RWPE2 (cell line): ENCODE measurements around the gene CTNS.

Experiments used
- ATAC-seq: fragments of 200-7000 bp; cut with Tn5 transposase; 3 replicates; pipeline ENCODE4 v1.9.1; 2021; ENCODE audit warnings: low read depth
- DNase-seq: peaks from one replicate; pipeline ENCODE4 v3.0.0-alpha.2; 2020; ENCODE audit warnings: low spot score
- H3K27ac ChIP-seq: fragments of 450-650 bp; 2 replicates; pipeline ENCODE4 v1.5.1; 2017; ENCODE audit warnings: mild to moderate bottlenecking; ENCODE audit not compliant: poor library complexity, severe bottlenecking
- H3K27me3 ChIP-seq: fragments of 250-450 bp; sonication (Bioruptor Pico); 2 replicates; pipeline ENCODE4 v1.5.1; 2021; ENCODE audit warnings: mild to moderate bottlenecking, moderate library complexity; ENCODE audit not compliant: insufficient read depth, poor library complexity, severe bottlenecking
- H3K36me3 ChIP-seq: fragments of 250-450 bp; sonication (Bioruptor Pico); 2 replicates; pipeline ENCODE4 v1.5.1; 2020; ENCODE audit warnings: low read depth, mild to moderate bottlenecking, moderate library complexity
- H3K4me1 ChIP-seq: fragments of 250-450 bp; sonication (Bioruptor Pico); 2 replicates; pipeline ENCODE4 v1.5.1; 2021; ENCODE audit warnings: mild to moderate bottlenecking, moderate library complexity; ENCODE audit not compliant: insufficient read depth, poor library complexity, severe bottlenecking
- H3K4me3 ChIP-seq: fragments of 250-450 bp; sonication (Bioruptor Pico); 2 replicates; pipeline ENCODE4 v1.5.1; 2021; ENCODE audit warnings: mild to moderate bottlenecking, moderate library complexity; ENCODE audit not compliant: severe bottlenecking
- H3K9me3 ChIP-seq: fragments of 250-450 bp; sonication (Bioruptor Pico); 2 replicates; pipeline ENCODE4 v1.5.1; 2021; ENCODE audit warnings: mild to moderate bottlenecking, moderate library complexity; ENCODE audit not compliant: severe bottlenecking
- TF ChIP-seq, protein P1 (sequence below): fragments of 450-650 bp; IDR thresholded peaks from one replicate; pipeline ENCODE4 v1.5.1; 2017; ENCODE audit warnings: mild to moderate bottlenecking, moderate library complexity; ENCODE audit not compliant: poor library complexity, severe bottlenecking

The CTNS gene

DNA sequence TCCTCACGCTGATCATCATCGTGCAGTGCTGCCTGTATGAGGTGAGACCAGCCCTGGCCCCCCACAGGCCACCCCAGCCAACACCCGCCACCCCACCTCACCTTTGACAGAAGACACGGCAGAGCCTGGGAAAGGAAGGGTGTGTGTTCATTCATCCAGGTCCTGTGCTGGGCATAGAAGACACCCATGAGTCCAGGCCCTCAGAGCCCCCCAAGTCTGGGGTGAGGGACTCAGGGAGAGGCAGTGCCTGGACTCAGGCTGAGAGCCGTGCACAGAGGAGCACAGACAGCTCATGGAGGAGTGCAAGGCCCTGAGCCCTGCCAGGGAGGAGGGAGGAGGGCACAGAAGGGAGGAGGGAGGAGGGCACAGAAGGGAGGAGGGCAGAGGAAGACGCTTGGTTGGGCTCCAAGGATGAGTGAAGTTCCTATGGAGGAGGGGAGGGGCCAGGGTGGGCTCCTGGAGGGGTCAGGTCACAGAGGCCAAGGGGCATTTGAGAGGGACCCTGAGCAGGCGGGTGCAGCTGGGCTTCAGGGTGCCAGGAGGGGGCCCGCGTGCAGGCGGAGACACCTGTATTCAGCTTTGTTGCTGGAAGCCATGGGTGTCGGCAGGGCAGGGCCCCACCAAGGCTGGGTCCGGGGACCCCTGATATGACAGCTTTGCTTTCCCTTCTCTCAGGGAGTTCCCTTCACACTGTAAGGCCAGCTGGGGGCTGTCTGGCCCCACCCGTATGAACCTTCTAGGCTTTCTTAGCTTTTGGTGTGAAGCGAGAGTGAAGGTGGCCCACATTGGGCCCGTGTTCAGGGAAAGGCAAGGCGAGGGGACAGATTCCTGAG, 20.4 kb downstream of the CTNS start:
- ATAC-seq: no peak
- Histone ChIP-seq H3K27me3 (no peaks in the 10 kb centered on the region), H3K9me3 (no peaks in the 10 kb centered on the region), H3K4me1 (peaks cover 5% of the 10 kb centered on the region), H3K36me3 (0 out of 2 replicates have a peak, but pooled peaks cover 2% of the 10 kb centered on the region), H3K27ac (no peak overlapping the region), H3K4me3 (no peak overlapping the region)
- DNase-seq: no peak
- TF ChIP-seq, protein P1, sequence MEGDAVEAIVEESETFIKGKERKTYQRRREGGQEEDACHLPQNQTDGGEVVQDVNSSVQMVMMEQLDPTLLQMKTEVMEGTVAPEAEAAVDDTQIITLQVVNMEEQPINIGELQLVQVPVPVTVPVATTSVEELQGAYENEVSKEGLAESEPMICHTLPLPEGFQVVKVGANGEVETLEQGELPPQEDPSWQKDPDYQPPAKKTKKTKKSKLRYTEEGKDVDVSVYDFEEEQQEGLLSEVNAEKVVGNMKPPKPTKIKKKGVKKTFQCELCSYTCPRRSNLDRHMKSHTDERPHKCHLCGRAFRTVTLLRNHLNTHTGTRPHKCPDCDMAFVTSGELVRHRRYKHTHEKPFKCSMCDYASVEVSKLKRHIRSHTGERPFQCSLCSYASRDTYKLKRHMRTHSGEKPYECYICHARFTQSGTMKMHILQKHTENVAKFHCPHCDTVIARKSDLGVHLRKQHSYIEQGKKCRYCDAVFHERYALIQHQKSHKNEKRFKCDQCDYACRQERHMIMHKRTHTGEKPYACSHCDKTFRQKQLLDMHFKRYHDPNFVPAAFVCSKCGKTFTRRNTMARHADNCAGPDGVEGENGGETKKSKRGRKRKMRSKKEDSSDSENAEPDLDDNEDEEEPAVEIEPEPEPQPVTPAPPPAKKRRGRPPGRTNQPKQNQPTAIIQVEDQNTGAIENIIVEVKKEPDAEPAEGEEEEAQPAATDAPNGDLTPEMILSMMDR: no peak

DNA sequence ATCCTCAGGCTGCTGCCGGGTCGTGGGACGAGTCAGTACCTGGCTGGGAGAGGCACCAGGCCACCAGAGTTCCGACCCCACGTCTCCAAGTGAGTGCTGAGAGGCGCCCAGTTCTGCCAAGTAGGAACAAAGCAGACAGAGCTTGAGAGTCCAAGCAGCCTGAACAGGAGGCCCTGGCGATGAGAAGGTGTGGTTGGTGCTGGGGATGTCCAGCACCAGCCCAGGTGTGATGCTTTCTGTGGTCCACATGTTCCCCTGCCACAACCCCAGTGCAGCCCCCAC, 21.0 kb downstream of the CTNS start:
- Histone ChIP-seq H3K27me3 (no peaks in the 10 kb centered on the region), H3K4me1 (peaks cover 5% of the 10 kb centered on the region), H3K4me3 (no peak overlapping the region), H3K36me3 (0 out of 2 replicates have a peak, but pooled peaks cover 2% of the 10 kb centered on the region), H3K27ac (no peak overlapping the region), H3K9me3 (no peaks in the 10 kb centered on the region)
- DNase-seq (no peak), ATAC-seq (no peak)
- TF ChIP-seq, protein P1: no peak

GRCh38 chr17:3657874-3658783, 21.6 kb downstream of the CTNS start:
- no peaks in the 10 kb centered on the region for H3K9me3 ChIP-seq
- no peak overlapping the region for H3K4me3 ChIP-seq
- H3K27me3 ChIP-seq: no peaks in the 10 kb centered on the region
- TF ChIP-seq, protein P1: no peak
- ATAC-seq: no peak
- no peak overlapping the region for H3K27ac ChIP-seq
- H3K36me3 ChIP-seq: 0 out of 2 replicates have a peak, but pooled peaks cover 2% of the 10 kb centered on the region
- peak; percentile 52 for DNase-seq
- peaks cover 5% of the 10 kb centered on the region for H3K4me1 ChIP-seq

- Histone ChIP-seq H3K4me1 (peaks cover 5% of the 10 kb centered on the region), H3K9me3 (no peaks in the 10 kb centered on the region), H3K36me3 (0 out of 2 replicates have a peak, but pooled peaks cover 2% of the 10 kb centered on the region), H3K4me3 (no peak overlapping the region), H3K27me3 (no peaks in the 10 kb centered on the region), H3K27ac (peak overlapping the region; percentile 45)
- TF ChIP-seq, protein P1: no peak
- DNase-seq (no peak), ATAC-seq (no peak)
These were observed 22.4 kb downstream of the CTNS start for GRCh38 chr17:3658784-3659449.
